Spleen (tissue), 7 donors: ENCODE data around the gene FGD4.

Experiments
- POLR2AphosphoS5 ChIP-seq, 3 donors: sonication (generic); formaldehyde crosslinking; IDR thresholded peaks; one replicate each; pipeline ENCODE4 v1.5.1; 2017; ENCODE audit warnings: antibody characterized with exemption in 3 of 3
- TF ChIP-seq, protein P1 (sequence below), 11 experiments: fragments of 200-600 bp in 7 of 11; fragments of 450-650 bp in 4 of 11; sonication (generic) in 4 of 11; IDR thresholded peaks in 8 of 11; conservative IDR thresholded peaks in 3 of 11; 1 replicate in 7 of 11; 2 replicates in 4 of 11; pipeline versions ENCODE4 v1.4.0 to v1.8.0; 2016 to 2021; ENCODE audit warnings: antibody characterized with exemption in 11 of 11, inconsistent platforms in 4 of 11, mild to moderate bottlenecking in 1 of 11
- donor health status: DM: no; HTN: no; CAD: no; lungs with moderate emphysema.
- donor health status: DM: no; HTN: no; CAD: no.
- donor health status: DM: no; HTN: no; CAD: no.

- TF ChIP-seq, protein P1, sequence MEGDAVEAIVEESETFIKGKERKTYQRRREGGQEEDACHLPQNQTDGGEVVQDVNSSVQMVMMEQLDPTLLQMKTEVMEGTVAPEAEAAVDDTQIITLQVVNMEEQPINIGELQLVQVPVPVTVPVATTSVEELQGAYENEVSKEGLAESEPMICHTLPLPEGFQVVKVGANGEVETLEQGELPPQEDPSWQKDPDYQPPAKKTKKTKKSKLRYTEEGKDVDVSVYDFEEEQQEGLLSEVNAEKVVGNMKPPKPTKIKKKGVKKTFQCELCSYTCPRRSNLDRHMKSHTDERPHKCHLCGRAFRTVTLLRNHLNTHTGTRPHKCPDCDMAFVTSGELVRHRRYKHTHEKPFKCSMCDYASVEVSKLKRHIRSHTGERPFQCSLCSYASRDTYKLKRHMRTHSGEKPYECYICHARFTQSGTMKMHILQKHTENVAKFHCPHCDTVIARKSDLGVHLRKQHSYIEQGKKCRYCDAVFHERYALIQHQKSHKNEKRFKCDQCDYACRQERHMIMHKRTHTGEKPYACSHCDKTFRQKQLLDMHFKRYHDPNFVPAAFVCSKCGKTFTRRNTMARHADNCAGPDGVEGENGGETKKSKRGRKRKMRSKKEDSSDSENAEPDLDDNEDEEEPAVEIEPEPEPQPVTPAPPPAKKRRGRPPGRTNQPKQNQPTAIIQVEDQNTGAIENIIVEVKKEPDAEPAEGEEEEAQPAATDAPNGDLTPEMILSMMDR (IDR thresholded peaks at IDR 0.05 in 8 of 11, conservative IDR thresholded peaks at IDR 0.05 in 3 of 11), result no peak
- TF ChIP-seq POLR2AphosphoS5 (IDR thresholded peaks at IDR 0.05), result no peak
These were observed 4.3 kb upstream of the FGD4 start for GRCh38 chr12:32395026-32395425.
